Uterus (tissue), 4 donors: ENCODE data around the gene TBP. TPM values are rescaled to one million over a fixed set of nuclear protein-coding genes. Genes with fewer than 3 reads are reported as not detected.

Experiments
- DNase-seq, 2 donors: peaks; one replicate each; pipeline ENCODE4 v3.0.0-alpha.2; 2019 to 2020
- H3K27ac ChIP-seq, 2 donors: fragments of 200-600 bp; sonication (generic); 1 replicate in 1 of 2; 2 replicates in 1 of 2; pipeline ENCODE4 v1.5.1; 2016 to 2018
- H3K27me3 ChIP-seq, 2 donors: fragments of 200-600 bp; sonication (generic); one replicate each; pipeline ENCODE4 v1.5.1; 2018 to 2019; ENCODE audit warnings: control low read depth in 1 of 2
- H3K36me3 ChIP-seq, 2 donors: fragments of 200-600 bp; sonication (generic); one replicate each; pipeline ENCODE4 v1.5.1; 2019; ENCODE audit warnings: control low read depth in 1 of 2
- H3K4me1 ChIP-seq, 2 donors: fragments of 200-600 bp; sonication (generic); one replicate each; pipeline ENCODE4 v1.5.1; 2018 to 2019; ENCODE audit warnings: control low read depth in 1 of 2
- H3K4me3 ChIP-seq, 2 donors: fragments of 200-600 bp; sonication (generic); 1 replicate in 1 of 2; 2 replicates in 1 of 2; pipeline ENCODE4 v1.5.1; 2018 to 2019; ENCODE audit warnings: mild to moderate bottlenecking in 1 of 2
- H3K9me3 ChIP-seq, 2 donors: fragments of 200-600 bp; sonication (generic); one replicate each; pipeline ENCODE4 v1.5.1; 2019; ENCODE audit warnings: control low read depth in 1 of 2
- POLR2A ChIP-seq, 2 donors: fragments of 450-650 bp; IDR thresholded peaks; one replicate each; pipeline ENCODE4 v1.6.1; 2016; ENCODE audit warnings: antibody characterized with exemption in 2 of 2, mild to moderate bottlenecking in 1 of 2, moderate library complexity in 1 of 2
- intact Hi-C: fragments of 100-400 bp; cut with DNase I; formaldehyde crosslinking; loops from one replicate; pipeline ENCODE4 v1.15.1; 2023; ENCODE audit warnings: low total_unique reads
- total RNA-seq, 4 donors: library from RNA; depleted of rRNA in 3 of 4; stranded (reverse); fragments of >200 nt in 3 of 4; gene quantifications; one replicate each; pipeline versions ENCODE4 v1.1.0 to v1.2.4, GENCODE V29; 2014 to 2023
- TF ChIP-seq, protein P1 (sequence below), 4 experiments: fragments of 200-600 bp in 2 of 4; fragments of 450-650 bp in 2 of 4; sonication (generic) in 2 of 4; IDR thresholded peaks; one replicate each; pipeline ENCODE4 v1.5.1; 2016 to 2019; ENCODE audit warnings: antibody characterized with exemption in 4 of 4, mild to moderate bottlenecking in 2 of 4, moderate library complexity in 1 of 4
- donor health status: DM: yes; HTN: yes; CAD: no.

Gene TBP
- total RNA-seq, 4 donors from 2014 or later: 1.8 to 50.6 (median 16.3) TPM

DNA sequence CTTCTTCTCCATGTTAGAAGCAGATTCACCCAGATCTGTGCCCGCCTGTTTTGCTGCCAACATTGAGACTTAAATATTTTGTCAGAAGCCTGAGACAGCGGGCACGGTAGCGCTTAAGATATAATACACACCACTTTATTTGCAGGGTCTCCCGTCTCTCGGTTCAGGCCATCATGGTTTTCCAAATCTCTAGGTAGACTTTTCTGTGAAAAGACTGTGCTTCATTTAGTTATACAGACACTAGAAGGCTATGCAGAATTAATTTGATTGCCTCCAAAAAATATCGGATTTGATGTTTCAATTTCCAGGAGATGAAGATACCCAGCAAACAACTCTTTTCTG is 598 bp downstream of the TBP start:
- no peak for DNase-seq
- TF ChIP-seq, protein P1, sequence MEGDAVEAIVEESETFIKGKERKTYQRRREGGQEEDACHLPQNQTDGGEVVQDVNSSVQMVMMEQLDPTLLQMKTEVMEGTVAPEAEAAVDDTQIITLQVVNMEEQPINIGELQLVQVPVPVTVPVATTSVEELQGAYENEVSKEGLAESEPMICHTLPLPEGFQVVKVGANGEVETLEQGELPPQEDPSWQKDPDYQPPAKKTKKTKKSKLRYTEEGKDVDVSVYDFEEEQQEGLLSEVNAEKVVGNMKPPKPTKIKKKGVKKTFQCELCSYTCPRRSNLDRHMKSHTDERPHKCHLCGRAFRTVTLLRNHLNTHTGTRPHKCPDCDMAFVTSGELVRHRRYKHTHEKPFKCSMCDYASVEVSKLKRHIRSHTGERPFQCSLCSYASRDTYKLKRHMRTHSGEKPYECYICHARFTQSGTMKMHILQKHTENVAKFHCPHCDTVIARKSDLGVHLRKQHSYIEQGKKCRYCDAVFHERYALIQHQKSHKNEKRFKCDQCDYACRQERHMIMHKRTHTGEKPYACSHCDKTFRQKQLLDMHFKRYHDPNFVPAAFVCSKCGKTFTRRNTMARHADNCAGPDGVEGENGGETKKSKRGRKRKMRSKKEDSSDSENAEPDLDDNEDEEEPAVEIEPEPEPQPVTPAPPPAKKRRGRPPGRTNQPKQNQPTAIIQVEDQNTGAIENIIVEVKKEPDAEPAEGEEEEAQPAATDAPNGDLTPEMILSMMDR (IDR thresholded peaks at IDR 0.05): no peak
- no peak for TF ChIP-seq POLR2A (IDR thresholded peaks at IDR 0.05)
- H3K4me1 ChIP-seq: peaks cover 4 to 14% of the 10 kb centered on the region in 2 donors
- no peaks in the 10 kb centered on the region for H3K27me3 ChIP-seq
- no peaks in the 10 kb centered on the region for H3K36me3 ChIP-seq
- H3K9me3 ChIP-seq: no peaks in the 10 kb centered on the region
- peak overlapping the region; percentile 71 to 83 for H3K4me3 ChIP-seq
- intact Hi-C loops: no loop called here
- peak overlapping the region; percentile 89 to 90 for H3K27ac ChIP-seq

DNA sequence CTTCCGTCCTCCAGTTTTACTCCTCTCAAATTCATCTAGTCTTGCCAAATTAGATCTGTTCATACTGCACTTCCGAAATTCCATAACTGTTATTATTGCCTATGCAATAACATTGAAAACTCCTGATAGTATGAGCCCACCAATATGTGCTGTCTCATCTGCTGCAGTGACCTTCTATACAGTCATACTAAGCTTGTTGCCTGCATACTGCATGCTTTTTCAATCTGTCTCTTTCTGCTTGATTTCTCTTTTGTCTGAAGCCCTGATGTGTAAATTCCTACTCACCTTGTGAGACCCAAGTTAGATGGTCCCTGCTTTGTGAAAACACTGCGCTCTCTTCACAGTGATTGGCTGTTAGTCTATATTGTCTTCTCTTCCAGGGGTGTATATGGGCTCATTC is 1.1 kb downstream of the TBP start:
- intact Hi-C loops: no loop called here
- peaks cover 4 to 14% of the 10 kb centered on the region in 2 donors for H3K4me1 ChIP-seq
- no peaks in the 10 kb centered on the region for H3K9me3 ChIP-seq
- H3K27me3 ChIP-seq: no peaks in the 10 kb centered on the region
- H3K27ac ChIP-seq: peak overlapping the region in 1 of 2 donors; percentile 90
- TF ChIP-seq POLR2A (IDR thresholded peaks at IDR 0.05): no peak
- TF ChIP-seq, protein P1 (IDR thresholded peaks at IDR 0.05): no peak
- no peak for DNase-seq
- H3K4me3 ChIP-seq: peak overlapping the region in 1 of 2 donors; percentile 83
- H3K36me3 ChIP-seq: no peaks in the 10 kb centered on the region

DNA sequence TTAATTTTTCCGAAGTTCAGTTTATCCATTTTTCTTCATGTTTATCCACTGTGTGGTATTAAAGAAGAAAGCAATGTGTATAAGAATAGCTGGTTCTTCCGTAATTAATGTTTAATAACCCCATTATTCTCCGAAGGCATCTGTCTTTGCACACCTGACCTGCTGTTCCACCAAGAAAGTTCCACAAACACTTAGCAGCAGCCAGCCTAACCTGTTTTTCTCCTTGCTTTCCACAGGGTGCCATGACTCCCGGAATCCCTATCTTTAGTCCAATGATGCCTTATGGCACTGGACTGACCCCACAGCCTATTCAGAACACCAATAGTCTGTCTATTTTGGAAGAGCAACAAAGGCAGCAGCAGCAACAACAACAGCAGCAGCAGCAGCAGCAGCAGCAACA is 7.4 kb downstream of the TBP start:
- Histone ChIP-seq H3K36me3 (no peaks in the 10 kb centered on the region), H3K27ac (no peak overlapping the region), H3K9me3 (no peaks in the 10 kb centered on the region), H3K27me3 (no peaks in the 10 kb centered on the region), H3K4me1 (no peaks in the 10 kb centered on the region), H3K4me3 (no peak overlapping the region)
- no peak for DNase-seq
- intact Hi-C loops: no loop called here
- no peak for TF ChIP-seq POLR2A (IDR thresholded peaks at IDR 0.05)
- TF ChIP-seq, protein P1 (IDR thresholded peaks at IDR 0.05): no peak

DNA sequence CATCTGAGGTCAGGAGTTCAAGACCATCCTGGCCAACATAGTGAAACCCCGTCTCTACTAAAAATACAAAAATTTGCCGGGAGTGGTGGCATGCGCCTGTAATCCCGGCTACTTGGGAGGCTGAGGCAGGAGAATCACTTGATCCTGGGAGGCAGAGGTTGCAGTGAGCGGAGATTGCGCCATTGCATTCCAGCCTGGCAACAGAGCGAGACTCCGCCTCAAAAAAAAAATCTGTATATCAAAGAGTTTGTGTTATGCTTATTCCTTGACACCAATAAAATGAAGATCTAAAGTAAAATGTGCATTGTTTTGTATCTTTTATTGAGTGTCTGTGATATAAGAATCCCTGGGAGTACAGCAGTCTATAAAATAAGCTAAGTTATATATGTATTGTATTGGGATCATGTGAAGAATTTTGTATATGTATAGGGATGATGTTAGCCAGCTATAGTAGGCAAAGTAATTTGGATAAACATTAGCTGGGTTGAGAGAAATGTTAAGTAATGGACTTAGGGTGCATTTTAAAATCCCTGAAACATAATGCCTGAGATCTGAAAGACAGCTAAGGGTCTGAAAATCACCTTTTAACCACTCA is 10.9 kb downstream of the TBP start:
- DNase-seq: no peak
- H3K36me3 ChIP-seq: no peaks in the 10 kb centered on the region
- H3K27ac ChIP-seq: no peak overlapping the region
- TF ChIP-seq, protein P1 (IDR thresholded peaks at IDR 0.05): no peak
- no peak for TF ChIP-seq POLR2A (IDR thresholded peaks at IDR 0.05)
- H3K4me3 ChIP-seq: no peak overlapping the region
- no peaks in the 10 kb centered on the region for H3K9me3 ChIP-seq
- intact Hi-C loops: no loop called here
- H3K27me3 ChIP-seq: no peaks in the 10 kb centered on the region
- no peaks in the 10 kb centered on the region for H3K4me1 ChIP-seq

DNA sequence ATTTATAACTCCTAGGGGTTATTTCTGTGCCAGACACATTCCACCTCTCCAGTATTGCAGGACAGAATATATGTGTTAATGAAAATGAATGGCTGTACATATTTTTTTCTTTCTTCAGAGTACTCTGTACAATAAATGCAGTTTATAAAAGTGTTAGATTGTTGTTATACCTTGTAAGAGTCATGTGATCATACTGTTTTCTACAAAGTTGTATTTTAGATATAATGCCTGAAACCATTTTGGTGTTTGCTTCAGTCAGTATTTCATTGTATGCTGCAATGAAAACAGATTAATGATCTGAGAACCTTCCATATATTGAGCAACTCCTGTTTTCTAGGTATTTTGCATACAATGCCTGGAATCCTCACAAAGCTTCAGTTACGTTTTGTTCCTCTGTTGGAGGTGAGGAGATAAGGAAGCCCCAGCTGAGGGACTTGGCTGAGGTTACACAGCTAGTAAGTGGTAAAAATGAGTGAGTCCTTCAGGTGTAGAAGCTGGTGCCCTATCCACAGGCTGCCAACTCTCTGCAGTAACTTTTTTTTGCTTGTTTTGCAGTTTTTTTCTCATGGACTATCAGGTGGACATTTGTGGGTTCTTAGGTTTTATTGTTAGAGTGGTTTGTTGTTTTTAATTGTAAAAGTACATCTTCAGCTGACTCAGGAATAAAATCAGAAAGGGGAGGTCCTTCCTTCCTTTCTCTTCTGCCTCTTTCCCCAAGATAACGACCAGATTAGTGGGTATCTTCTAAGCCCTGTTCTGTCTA is 18.7 kb downstream of the TBP start:
- H3K27me3 ChIP-seq: no peaks in the 10 kb centered on the region
- H3K4me1 ChIP-seq: no peaks in the 10 kb centered on the region
- H3K9me3 ChIP-seq: no peaks in the 10 kb centered on the region
- no peaks in the 10 kb centered on the region for H3K36me3 ChIP-seq
- no peak for DNase-seq
- no peak overlapping the region for H3K27ac ChIP-seq
- no peak overlapping the region for H3K4me3 ChIP-seq
- intact Hi-C loops: no loop called here
- no peak for TF ChIP-seq POLR2A (IDR thresholded peaks at IDR 0.05)
- TF ChIP-seq, protein P1 (IDR thresholded peaks at IDR 0.05): no peak
